Lower lobe of right lung (tissue), 2 donors: Measurements from ENCODE around the gene PPP1R1A. TPM values are rescaled to one million over a fixed set of nuclear protein-coding genes. Genes with fewer than 3 reads are reported as not detected.

Experiments used
- ATAC-seq, 2 donors: fragments of 200-7000 bp; cut with Tn5 transposase; one replicate each; pipeline ENCODE4 v1.9.1; 2020 to 2022; ENCODE audit warnings: mild to moderate bottlenecking in 2 of 2, moderate library complexity in 2 of 2
- DNase-seq: peaks from one replicate; pipeline ENCODE4 v3.0.0-alpha.2; 2020
- H3K27ac ChIP-seq: fragments of 200-600 bp; one replicate; pipeline ENCODE4 v1.8.0; 2022
- H3K27me3 ChIP-seq: fragments of 200-600 bp; one replicate; pipeline ENCODE4 v1.8.0; 2022; ENCODE audit warnings: low read depth
- H3K36me3 ChIP-seq: fragments of 200-600 bp; one replicate; pipeline ENCODE4 v1.8.0; 2022; ENCODE audit warnings: mild to moderate bottlenecking
- H3K4me1 ChIP-seq: fragments of 200-600 bp; one replicate; pipeline ENCODE4 v1.8.0; 2022
- H3K4me3 ChIP-seq: fragments of 200-600 bp; one replicate; pipeline ENCODE4 v1.8.0; 2022; ENCODE audit warnings: mild to moderate bottlenecking
- H3K9me3 ChIP-seq: fragments of 200-600 bp; one replicate; pipeline ENCODE4 v1.8.0; 2022
- CTCF ChIP-seq: fragments of 200-600 bp; IDR thresholded peaks from one replicate; pipeline ENCODE4 v1.8.0; 2022; ENCODE audit warnings: antibody characterized with exemption, mild to moderate bottlenecking
- intact Hi-C: fragments of 100-400 bp; cut with DNase I; formaldehyde crosslinking; loops from one replicate; pipeline ENCODE4 v1.11.0; 2022
- total RNA-seq: library from RNA; stranded (reverse); fragmentation: NEBNext Ultra II Directional; extraction: Animal tissue kit (Norgen Biotek cat#: 25700); gene quantifications from one replicate; pipeline ENCODE4 v1.2.1, GENCODE V29; 2021
- donor health status: DM: no; HTN: yes; CAD: no; lungs with severe emphysema.

The PPP1R1A gene
- total RNA-seq, 1 donor from 2014 or later = not detected

DNA sequence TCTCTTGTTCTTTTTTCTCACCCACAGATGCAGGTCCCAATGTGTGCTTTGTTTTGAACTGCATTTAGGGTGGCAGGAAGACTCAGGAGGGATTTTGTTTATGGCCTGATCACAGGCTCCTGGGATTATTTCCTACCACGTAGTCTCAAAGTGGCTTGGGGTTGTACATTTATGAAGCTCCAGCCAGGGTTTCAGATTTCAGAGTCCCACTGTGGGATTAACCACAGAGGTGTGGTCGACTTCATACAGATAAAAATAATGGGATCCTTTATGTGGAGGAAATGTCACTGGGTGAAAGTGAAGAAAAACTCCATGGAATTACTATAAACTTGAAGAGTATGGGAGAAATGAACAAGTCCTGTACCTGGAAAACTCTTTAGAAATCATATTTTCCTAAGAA, 14.2 kb upstream of the PPP1R1A start:
- H3K9me3 ChIP-seq = no peaks in the 10 kb centered on the region
- H3K27ac ChIP-seq = no peak overlapping the region
- no peaks in the 10 kb centered on the region for H3K27me3 ChIP-seq
- no peaks in the 10 kb centered on the region for H3K36me3 ChIP-seq
- ATAC-seq (no peak), DNase-seq (no peak)
- H3K4me3 ChIP-seq = no peak overlapping the region
- intact Hi-C loops = no loop called here
- TF ChIP-seq CTCF = no peak
- H3K4me1 ChIP-seq = no peaks in the 10 kb centered on the region

DNA sequence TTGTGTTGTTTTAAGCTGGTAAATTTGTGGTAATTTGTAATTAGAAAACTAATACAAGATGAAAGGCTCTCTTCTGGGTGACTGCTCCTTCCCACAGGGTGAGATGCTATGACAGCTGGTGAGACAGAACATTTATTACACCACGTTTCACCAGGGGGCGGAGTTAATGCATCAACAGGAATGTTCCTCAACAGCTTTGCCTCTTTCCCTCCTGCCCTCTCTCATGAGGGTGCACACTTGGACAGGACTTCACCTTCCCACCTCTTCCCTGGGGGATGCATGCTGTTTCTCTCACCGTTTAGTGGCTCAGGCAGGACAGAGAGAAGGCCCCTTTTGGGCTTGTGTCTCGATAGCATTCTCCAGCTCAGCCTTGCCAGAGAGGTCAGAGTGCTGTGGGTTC, 13.4 kb upstream of the PPP1R1A start:
- no peak for ATAC-seq
- intact Hi-C loops = no loop called here
- no peak for TF ChIP-seq CTCF

GRCh38 chr12:54598970-54599369, 10.5 kb upstream of the PPP1R1A start:
- no peaks in the 10 kb centered on the region for H3K4me1 ChIP-seq
- ATAC-seq = no peak
- TF ChIP-seq CTCF = no peak
- DNase-seq = no peak
- no peak overlapping the region for H3K4me3 ChIP-seq
- intact Hi-C loops = no loop called here
- H3K9me3 ChIP-seq = no peaks in the 10 kb centered on the region
- H3K27me3 ChIP-seq = no peaks in the 10 kb centered on the region
- H3K36me3 ChIP-seq = no peaks in the 10 kb centered on the region
- no peak overlapping the region for H3K27ac ChIP-seq

More for the DNA sequence above, 13.4 kb upstream of the PPP1R1A start:
- Histone ChIP-seq H3K36me3 (no peaks in the 10 kb centered on the region), H3K27ac (no peak overlapping the region), H3K4me1 (no peaks in the 10 kb centered on the region), H3K27me3 (no peaks in the 10 kb centered on the region), H3K9me3 (no peaks in the 10 kb centered on the region), H3K4me3 (no peak overlapping the region)
- DNase-seq = no peak

DNA sequence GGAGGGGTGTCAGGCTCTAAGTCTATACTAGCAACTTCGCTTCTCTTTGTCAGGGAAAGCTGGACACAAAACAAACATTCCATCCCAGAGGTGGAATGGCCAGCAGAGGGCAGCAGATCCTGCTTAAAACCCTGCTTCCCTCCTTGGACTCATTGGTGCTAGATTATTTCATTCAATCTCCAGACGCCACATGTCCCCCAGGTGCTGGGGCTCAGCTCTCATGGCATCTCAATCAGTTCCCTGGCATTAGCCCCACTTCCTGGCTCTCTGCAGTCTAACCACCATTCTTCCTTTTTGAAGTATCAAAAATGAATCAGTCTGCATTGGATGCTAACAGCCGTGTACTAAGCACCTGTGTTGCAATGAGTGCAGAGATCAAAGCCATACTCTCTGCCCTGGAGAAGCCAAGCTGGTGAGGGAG, 8.1 kb upstream of the PPP1R1A start:
- H3K4me1 ChIP-seq = no peaks in the 10 kb centered on the region
- peak; percentile 81 for TF ChIP-seq CTCF
- H3K36me3 ChIP-seq = no peaks in the 10 kb centered on the region
- H3K27me3 ChIP-seq = no peaks in the 10 kb centered on the region
- H3K9me3 ChIP-seq = no peaks in the 10 kb centered on the region
- DNase-seq (peak; percentile 67), ATAC-seq (peak; percentile 62 to 69)
- intact Hi-C loops = no loop called here
- H3K4me3 ChIP-seq = no peak overlapping the region
- no peak overlapping the region for H3K27ac ChIP-seq

GRCh38 chr12:54595471-54595870, 7.0 kb upstream of the PPP1R1A start:
- Histone ChIP-seq H3K27ac (no peak overlapping the region), H3K9me3 (no peaks in the 10 kb centered on the region), H3K4me1 (no peaks in the 10 kb centered on the region), H3K36me3 (no peaks in the 10 kb centered on the region), H3K27me3 (peaks cover 3% of the 10 kb centered on the region), H3K4me3 (no peak overlapping the region)
- no peak for TF ChIP-seq CTCF
- intact Hi-C loops = no loop called here
- ATAC-seq (no peak), DNase-seq (no peak)

- peaks cover 3% of the 10 kb centered on the region for H3K4me1 ChIP-seq
- DNase-seq (no peak), ATAC-seq (no peak)
- no peak overlapping the region for H3K4me3 ChIP-seq
- no peaks in the 10 kb centered on the region for H3K36me3 ChIP-seq
- no peak for TF ChIP-seq CTCF
- no peak overlapping the region for H3K27ac ChIP-seq
- H3K27me3 ChIP-seq = peaks cover 15% of the 10 kb centered on the region
- intact Hi-C loops = no loop called here
- no peaks in the 10 kb centered on the region for H3K9me3 ChIP-seq
Measured at GRCh38 chr12:54593725-54594124, 5.3 kb upstream of the PPP1R1A start.
